MM.1S (cell line): ENCODE results near the gene FOXO3.

ENCODE experiments used
- DNase-seq: peaks from one replicate; pipeline ENCODE4 v3.0.0-alpha.2; 2015
- H2AFZ ChIP-seq: fragments of 300-600 bp; sonication (generic); 2 replicates; pipeline ENCODE4 v1.6.0; 2016; ENCODE audit warnings: antibody characterized with exemption, low read length
- H3F3A ChIP-seq: fragments of 300-600 bp; sonication (generic); 2 replicates; pipeline ENCODE4 v1.6.1; 2016; ENCODE audit warnings: mild to moderate bottlenecking, antibody characterized with exemption, low read length, moderate library complexity, mixed read lengths; ENCODE audit not compliant: insufficient read depth
- H3K27ac ChIP-seq: fragments of 300-600 bp; sonication (generic); 2 replicates; pipeline ENCODE4 v1.5.1; 2016; ENCODE audit warnings: mild to moderate bottlenecking, low read length
- H3K27me3 ChIP-seq: fragments of 300-600 bp; sonication (generic); replicated peaks from 2 replicates; pipeline ENCODE4 v1.6.0; 2016; ENCODE audit warnings: low read length; ENCODE audit not compliant: insufficient read depth
- H3K36me3 ChIP-seq: fragments of 300-600 bp; sonication (generic); replicated peaks from 2 replicates; pipeline ENCODE4 v1.6.1; 2016; ENCODE audit warnings: mild to moderate bottlenecking, low read length, mixed read lengths; ENCODE audit not compliant: insufficient read depth
- H3K4me1 ChIP-seq: fragments of 300-600 bp; sonication (generic); 2 replicates; pipeline ENCODE4 v1.6.1; 2016; ENCODE audit warnings: low read length, mixed read lengths
- H3K4me2 ChIP-seq: fragments of 300-600 bp; sonication (generic); 2 replicates; pipeline ENCODE4 v1.6.0; 2016; ENCODE audit warnings: low read depth, low read length
- H3K4me3 ChIP-seq: fragments of 300-600 bp; sonication (generic); 2 replicates; pipeline ENCODE4 v1.5.1; 2016; ENCODE audit warnings: low read length, mixed read lengths
- H3K79me2 ChIP-seq: fragments of 300-600 bp; sonication (generic); 2 replicates; pipeline ENCODE4 v1.6.1; 2016; ENCODE audit warnings: mixed run types, low read length, mixed read lengths
- H3K9ac ChIP-seq: fragments of 300-600 bp; sonication (generic); 2 replicates; pipeline ENCODE4 v1.6.1; 2016; ENCODE audit warnings: low read length, mixed read lengths
- H3K9me2 ChIP-seq: fragments of 300-600 bp; sonication (generic); replicated peaks from 2 replicates; pipeline ENCODE4 v1.6.1; 2016; ENCODE audit warnings: mild to moderate bottlenecking, low read length, mixed read lengths; ENCODE audit not compliant: insufficient read depth
- H3K9me3 ChIP-seq: fragments of 300-600 bp; sonication (generic); replicated peaks from 2 replicates; pipeline ENCODE4 v1.6.1; 2016; ENCODE audit warnings: mild to moderate bottlenecking, low read length, mixed read lengths; ENCODE audit not compliant: insufficient read depth
- H4K20me1 ChIP-seq: fragments of 300-600 bp; sonication (generic); 2 replicates; pipeline ENCODE4 v1.6.1; 2016; ENCODE audit warnings: mild to moderate bottlenecking, low read length, moderate library complexity, mixed read lengths; ENCODE audit not compliant: insufficient read depth
- CTCF ChIP-seq: fragments of 300-600 bp; sonication (generic); IDR thresholded peaks from 2 replicates; pipeline ENCODE4 v1.5.1; 2016; ENCODE audit warnings: antibody characterized with exemption, low read length, mixed read lengths
- EZH2 ChIP-seq: fragments of 300-600 bp; sonication (generic); optimal IDR thresholded peaks from 2 replicates; pipeline ENCODE3; 2017; ENCODE audit warnings: low read depth, mild to moderate bottlenecking, antibody characterized with exemption, low read length, mixed read lengths
- EZH2phosphoT487 ChIP-seq: fragments of 300-600 bp; sonication (generic); IDR thresholded peaks from 2 replicates; pipeline ENCODE4 v1.6.1; 2018; ENCODE audit warnings: antibody characterized with exemption, low read length

The FOXO3 gene

GRCh38 chr6:108596956-108597355, 36.2 kb downstream of the FOXO3 start:
- TF ChIP-seq EZH2 (no peak), EZH2phosphoT487 (no peak), CTCF (no peak)
- peaks cover 4% of the 10 kb centered on the region; the same call in 1 of the 2 replicates for H3K36me3 ChIP-seq

GRCh38 chr6:108597572-108598304, 37.0 kb downstream of the FOXO3 start:
- peaks cover 75% of the 10 kb centered on the region for H3K4me1 ChIP-seq
- no peak overlapping the region for H2AFZ ChIP-seq
- peaks cover 75% of the 10 kb centered on the region for H3F3A ChIP-seq
- TF ChIP-seq EZH2phosphoT487 (no peak), EZH2 (no peak), CTCF (no peak)
- H3K9me2 ChIP-seq: no peaks in the 10 kb centered on the region
- DNase-seq: peak; percentile 89
- peak overlapping the region; percentile 97 for H3K27ac ChIP-seq
- no peaks in the 10 kb centered on the region for H3K9me3 ChIP-seq
- peak overlapping the region; percentile 82 for H3K4me2 ChIP-seq
- peaks cover 4% of the 10 kb centered on the region; the same call in 1 of the 2 replicates for H3K36me3 ChIP-seq
- H3K27me3 ChIP-seq: no peaks in the 10 kb centered on the region
- H3K79me2 ChIP-seq: peaks cover 100% of the 10 kb centered on the region
- peak overlapping the region; percentile 32; the same call in 1 of the 2 replicates for H3K4me3 ChIP-seq
- no peaks in the 10 kb centered on the region for H4K20me1 ChIP-seq
- peak overlapping the region; percentile 79 for H3K9ac ChIP-seq

More at GRCh38 chr6:108596956-108597355, 36.2 kb downstream of the FOXO3 start:
- Histone ChIP-seq H3F3A (peaks cover 75% of the 10 kb centered on the region), H3K9me2 (no peaks in the 10 kb centered on the region), H3K27me3 (no peaks in the 10 kb centered on the region), H3K9ac (peak overlapping the region; percentile 79), H3K27ac (peak overlapping the region; percentile 97), H3K79me2 (peaks cover 100% of the 10 kb centered on the region), H3K9me3 (no peaks in the 10 kb centered on the region), H3K4me3 (peak overlapping the region; percentile 32; the same call in 1 of the 2 replicates), H4K20me1 (no peaks in the 10 kb centered on the region), H3K4me2 (peak overlapping the region; percentile 82), H3K4me1 (peaks cover 72% of the 10 kb centered on the region), H2AFZ (no peak overlapping the region)
- DNase-seq: no peak

GRCh38 chr6:108598305-108598863, 37.7 kb downstream of the FOXO3 start:
- Histone ChIP-seq H3K79me2 (peaks cover 100% of the 10 kb centered on the region), H3K27me3 (no peaks in the 10 kb centered on the region), H3K4me3 (peak overlapping the region; percentile 17; the same call in 1 of the 2 replicates), H3K9ac (peak overlapping the region; percentile 79), H3K27ac (peak overlapping the region; percentile 97), H3K36me3 (peaks cover 4% of the 10 kb centered on the region; the same call in 1 of the 2 replicates), H4K20me1 (no peaks in the 10 kb centered on the region), H3K9me2 (no peaks in the 10 kb centered on the region), H3K9me3 (no peaks in the 10 kb centered on the region), H3K4me1 (peaks cover 77% of the 10 kb centered on the region), H2AFZ (no peak overlapping the region), H3K4me2 (peak overlapping the region; percentile 82), H3F3A (peaks cover 75% of the 10 kb centered on the region)
- TF ChIP-seq EZH2 (no peak), CTCF (no peak), EZH2phosphoT487 (no peak)
- peak; percentile 92 for DNase-seq
